ENCODE results near the gene RAPGEF6.

DNA sequence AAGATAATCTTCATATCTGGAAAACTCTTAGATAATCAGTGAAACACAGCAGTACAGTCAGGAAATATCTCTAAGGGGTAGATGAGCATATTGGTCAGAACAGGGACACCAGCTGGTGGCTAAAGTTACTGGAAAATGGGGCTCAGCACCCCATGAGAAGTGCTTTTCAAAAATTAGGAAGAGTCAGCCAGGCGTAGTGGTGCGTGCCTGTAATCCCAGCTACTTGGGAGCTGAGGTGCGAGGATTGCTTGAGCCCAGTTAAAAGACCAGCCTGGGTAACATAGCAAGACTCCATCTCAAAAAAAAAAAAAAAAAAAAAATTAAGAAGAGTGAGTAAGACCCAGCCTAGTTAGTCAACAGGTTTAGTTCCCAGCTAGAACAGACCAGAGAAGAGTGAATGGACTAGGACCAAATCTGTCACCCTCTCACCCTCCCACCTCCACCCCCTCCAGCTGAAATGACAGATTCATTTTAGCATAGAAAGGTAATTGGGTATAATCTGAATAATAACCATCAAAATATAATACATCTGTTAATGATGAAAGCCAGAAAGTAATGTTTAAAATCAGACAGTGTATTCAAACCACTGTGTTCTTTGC is 250.3 kb downstream of the RAPGEF6 start:
- TF ChIP-seq EZH2 (IDR thresholded peaks at IDR 0.05) = no peak
- TF ChIP-seq POLR2AphosphoS5 (IDR thresholded peaks at IDR 0.05; ENCODE audit: borderline replicate concordance, low read depth, low read length) = no peak
- TF ChIP-seq FOXP2 (optimal IDR thresholded peaks at IDR 0.05; ENCODE audit: control extremely low read depth, extremely low read length, insufficient read depth) = no peak

Measured in SK-N-MC (cell line).